Stimulated activated CD4-positive, alpha-beta T cell treated with anti-CD3 and anti-CD28 coated beads, Interleukin-12 subunit alpha, Interleukin-12 subunit beta, amount 100 ng/mL, for 24 hours (primary cell): ENCODE data around the gene TMEM135.
"Not testable (repeated sequence)": the region's sequence is repeated elsewhere in the genome, so short reads cannot be mapped to it uniquely, and the experiment has no call there.

Experiments
- DNase-seq, 2 experiments: peaks; one replicate each; pipeline ENCODE4 v3.0.0-alpha.2; 2020; ENCODE audit warnings: low read depth in 2 of 2

TMEM135 gene

GRCh38 chr11:87037450-87038234 lies at the start of gene TMEM135:
Gene TMEM135, plus strand, starts transcription at chr11:87037934. Its CDS starts 112 bp downstream, at chr11:87038046.
- DNase-seq: peak; percentile 86 to 92

GRCh38 chr11:86988351-86988881 lies 49.3 kb upstream of the TMEM135 start:
- no peak for DNase-seq

GRCh38 chr11:86990031-86990430 lies 47.7 kb upstream of the TMEM135 start:
- DNase-seq: no peak

GRCh38 chr11:86990515-86990914 lies 47.2 kb upstream of the TMEM135 start:
- DNase-seq: no peak

GRCh38 chr11:86991341-86991740 lies 46.4 kb upstream of the TMEM135 start:
- DNase-seq: no peak

- DNase-seq: not testable (repeated sequence)
These were observed 45.4 kb upstream of the TMEM135 start for GRCh38 chr11:86992340-86992739.

- no peak for DNase-seq
These were observed 44.7 kb upstream of the TMEM135 start for GRCh38 chr11:86993031-86993430.

- no peak for DNase-seq
These were observed 40.7 kb upstream of the TMEM135 start for GRCh38 chr11:86996953-86997570.

GRCh38 chr11:86999388-86999787 lies 38.3 kb upstream of the TMEM135 start:
- DNase-seq: no peak

GRCh38 chr11:86999859-87000753 lies 37.6 kb upstream of the TMEM135 start:
- no peak for DNase-seq

- DNase-seq: no peak
These were observed 34.8 kb upstream of the TMEM135 start for GRCh38 chr11:87002918-87003317.

- DNase-seq: not testable (repeated sequence)
These were observed 33.5 kb upstream of the TMEM135 start for GRCh38 chr11:87004281-87004680.

- no peak for DNase-seq
These were observed 32.2 kb upstream of the TMEM135 start for GRCh38 chr11:87005569-87005921.

GRCh38 chr11:87006035-87006434 lies 31.7 kb upstream of the TMEM135 start:
- DNase-seq: no peak

GRCh38 chr11:87007963-87008362 lies 29.8 kb upstream of the TMEM135 start:
- no peak for DNase-seq

GRCh38 chr11:87012089-87012488 lies 25.6 kb upstream of the TMEM135 start:
- no peak for DNase-seq

GRCh38 chr11:87012673-87013072 lies 25.1 kb upstream of the TMEM135 start:
- no peak for DNase-seq

GRCh38 chr11:87013912-87014825 lies 23.6 kb upstream of the TMEM135 start:
- no peak for DNase-seq

- no peak for DNase-seq
These were observed 22.1 kb upstream of the TMEM135 start for GRCh38 chr11:87015645-87016044.

- no peak for DNase-seq
These were observed 18.0 kb upstream of the TMEM135 start for GRCh38 chr11:87019613-87020271.
